Measurements from ENCODE around the gene PABPN1. TPM values are rescaled to one million over a fixed set of nuclear protein-coding genes. Genes with fewer than 3 reads are reported as not detected.

PABPN1 gene
- total RNA-seq, 1 donor: 44.8 TPM

DNA sequence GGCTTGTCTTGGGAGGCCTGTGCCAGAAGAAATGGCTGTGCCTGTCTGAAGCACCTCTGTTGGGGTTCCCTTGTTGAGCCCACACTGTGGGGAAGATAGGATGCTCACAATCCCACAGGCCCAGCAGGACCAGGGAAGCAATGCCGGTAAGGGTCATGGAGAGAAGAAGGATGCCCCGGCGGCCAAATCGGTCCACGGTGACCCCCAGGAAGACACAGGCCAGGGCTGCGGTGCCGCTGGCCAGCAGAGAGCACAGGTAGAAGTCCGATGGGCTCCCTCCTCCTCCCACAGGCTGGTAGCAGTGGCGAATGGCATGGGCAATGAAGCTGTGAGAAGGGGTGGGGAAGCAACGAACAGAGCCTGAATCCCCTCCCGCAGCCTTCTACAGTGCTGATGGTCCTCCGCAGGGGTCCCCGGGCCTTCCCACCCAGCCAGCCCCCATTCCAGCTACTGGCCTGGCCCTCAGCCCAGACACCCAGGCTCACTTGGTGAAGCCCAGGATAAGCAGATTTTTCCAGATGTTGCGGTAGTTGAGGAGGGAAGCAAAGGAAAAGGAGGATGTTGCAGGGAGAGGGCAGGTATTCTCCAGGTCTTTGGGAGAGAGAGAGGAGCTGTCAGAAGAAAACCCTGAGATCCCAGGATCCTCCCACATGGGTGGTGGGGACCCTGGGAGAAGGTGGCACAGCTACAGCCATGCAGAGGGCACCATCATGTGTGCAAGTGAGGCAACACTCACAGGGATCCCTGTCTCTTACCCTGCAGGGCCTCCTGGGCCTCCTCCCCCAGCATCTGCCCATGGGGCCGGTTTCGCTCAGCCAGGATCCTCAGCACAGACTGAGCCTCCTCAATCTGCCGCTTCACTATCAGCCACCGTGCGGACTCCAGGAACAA is 26.4 kb downstream of the PABPN1 start:
- TF ChIP-seq, protein P1, sequence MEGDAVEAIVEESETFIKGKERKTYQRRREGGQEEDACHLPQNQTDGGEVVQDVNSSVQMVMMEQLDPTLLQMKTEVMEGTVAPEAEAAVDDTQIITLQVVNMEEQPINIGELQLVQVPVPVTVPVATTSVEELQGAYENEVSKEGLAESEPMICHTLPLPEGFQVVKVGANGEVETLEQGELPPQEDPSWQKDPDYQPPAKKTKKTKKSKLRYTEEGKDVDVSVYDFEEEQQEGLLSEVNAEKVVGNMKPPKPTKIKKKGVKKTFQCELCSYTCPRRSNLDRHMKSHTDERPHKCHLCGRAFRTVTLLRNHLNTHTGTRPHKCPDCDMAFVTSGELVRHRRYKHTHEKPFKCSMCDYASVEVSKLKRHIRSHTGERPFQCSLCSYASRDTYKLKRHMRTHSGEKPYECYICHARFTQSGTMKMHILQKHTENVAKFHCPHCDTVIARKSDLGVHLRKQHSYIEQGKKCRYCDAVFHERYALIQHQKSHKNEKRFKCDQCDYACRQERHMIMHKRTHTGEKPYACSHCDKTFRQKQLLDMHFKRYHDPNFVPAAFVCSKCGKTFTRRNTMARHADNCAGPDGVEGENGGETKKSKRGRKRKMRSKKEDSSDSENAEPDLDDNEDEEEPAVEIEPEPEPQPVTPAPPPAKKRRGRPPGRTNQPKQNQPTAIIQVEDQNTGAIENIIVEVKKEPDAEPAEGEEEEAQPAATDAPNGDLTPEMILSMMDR (IDR thresholded peaks at IDR 0.05; ENCODE audit: insufficient read depth, low read length): no peak

DNA sequence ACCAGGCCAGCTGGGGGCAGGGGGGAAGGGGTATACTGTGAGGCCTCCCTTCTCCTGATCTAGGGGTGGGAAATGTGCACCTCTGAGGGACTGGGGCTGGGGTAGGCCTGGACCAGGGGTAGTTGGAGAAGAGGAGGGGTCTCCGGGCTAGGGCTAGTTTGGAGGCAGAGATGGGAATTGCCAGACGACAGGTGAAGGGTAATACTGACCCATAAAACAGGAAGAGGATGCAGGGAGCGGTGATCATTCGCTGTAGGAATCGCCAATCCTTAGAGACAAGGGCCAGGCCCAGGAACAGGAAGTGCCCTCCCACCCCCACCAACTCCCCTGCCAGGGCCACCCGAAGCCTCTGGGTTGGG is 27.0 kb downstream of the PABPN1 start:
- DNase-seq (ENCODE audit: low read depth): no peak
- TF ChIP-seq, protein P1 (IDR thresholded peaks at IDR 0.05; ENCODE audit: insufficient read depth, low read length): no peak
- no peak overlapping the region for H3K4me3 ChIP-seq (ENCODE audit: low read depth, low read length)

More for the DNA sequence above, 26.4 kb downstream of the PABPN1 start:
- H3K4me3 ChIP-seq (ENCODE audit: low read depth, low read length): no peak overlapping the region
- DNase-seq (ENCODE audit: low read depth): no peak

DNA sequence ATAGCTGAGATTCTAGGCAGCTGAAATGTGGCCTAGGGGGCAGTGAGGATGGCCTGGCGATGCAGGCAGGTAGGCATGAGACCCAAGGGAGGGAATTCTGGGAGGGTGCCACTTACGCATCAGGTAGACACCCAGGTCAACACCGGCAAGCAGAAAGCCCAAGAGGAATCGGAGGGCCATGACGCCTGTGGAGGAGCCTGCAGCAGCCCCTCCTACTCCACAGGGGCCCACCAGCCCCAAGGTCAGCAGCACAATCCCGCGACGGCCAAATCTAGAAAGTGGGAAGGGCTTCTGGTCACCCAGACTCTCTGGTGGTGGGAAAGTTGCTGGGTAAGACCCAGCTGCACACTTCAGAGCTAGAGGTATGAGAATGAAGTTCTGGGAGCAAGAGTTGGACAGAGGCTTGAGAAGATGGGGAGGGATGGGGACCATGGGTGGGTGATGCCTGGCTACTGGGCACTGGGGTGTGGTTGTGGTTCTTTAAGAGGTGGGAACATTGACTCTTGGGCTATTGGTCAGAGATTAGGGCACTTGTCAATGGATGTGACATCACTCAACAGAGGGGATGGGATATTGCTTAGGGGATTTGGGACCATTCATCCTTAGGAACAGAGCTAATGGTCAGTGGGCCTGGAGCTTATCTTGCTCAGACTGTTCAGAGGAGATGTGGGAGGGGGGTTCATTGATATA is 28.0 kb downstream of the PABPN1 start:
- DNase-seq (ENCODE audit: low read depth): no peak
- no peak overlapping the region for H3K4me3 ChIP-seq (ENCODE audit: low read depth, low read length)
- TF ChIP-seq, protein P1 (IDR thresholded peaks at IDR 0.05; ENCODE audit: insufficient read depth, low read length): no peak

DNA sequence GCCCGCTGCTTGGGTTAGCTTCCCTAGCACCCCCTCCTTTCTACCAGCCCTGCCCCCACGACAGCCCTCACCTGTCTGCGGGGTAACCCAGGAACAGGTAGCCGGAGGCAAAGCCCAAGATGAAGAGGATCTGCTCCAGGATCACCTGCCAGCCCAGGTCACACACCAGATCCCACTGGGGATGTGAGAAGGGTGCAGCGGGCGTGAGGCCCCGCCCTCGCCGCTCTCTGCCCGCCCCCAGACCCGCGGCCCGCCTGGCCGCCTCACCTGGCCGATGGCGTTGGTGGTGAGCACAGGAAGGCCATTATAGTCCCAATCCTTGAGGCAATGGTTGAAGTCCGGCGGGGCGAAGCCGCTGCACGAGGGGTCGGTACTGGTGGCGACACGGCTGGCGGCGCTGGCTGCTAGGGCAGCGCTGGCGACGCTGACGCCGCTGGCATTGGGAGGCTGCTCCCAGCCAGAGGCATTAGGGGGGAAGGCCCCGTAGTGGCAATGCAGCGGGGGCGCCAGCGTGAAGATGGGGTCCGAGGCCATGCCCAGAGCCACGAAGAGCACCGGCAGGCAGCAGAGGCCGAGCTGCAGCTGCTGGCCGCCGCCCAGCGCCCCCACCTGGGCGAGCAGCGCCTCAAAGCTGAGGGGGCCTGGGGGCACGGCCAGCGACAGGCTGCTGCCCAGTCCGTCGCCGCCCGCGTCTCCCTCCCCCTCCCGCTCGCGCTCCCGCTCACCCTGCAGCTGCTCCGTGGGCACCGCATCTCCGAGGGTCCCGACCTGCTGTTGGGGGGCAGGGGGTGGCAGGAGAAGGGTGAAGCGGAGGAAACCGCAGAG is 30.6 kb downstream of the PABPN1 start:
- no peak for DNase-seq (ENCODE audit: low read depth)
- TF ChIP-seq, protein P1 (IDR thresholded peaks at IDR 0.05; ENCODE audit: insufficient read depth, low read length): no peak

DNA sequence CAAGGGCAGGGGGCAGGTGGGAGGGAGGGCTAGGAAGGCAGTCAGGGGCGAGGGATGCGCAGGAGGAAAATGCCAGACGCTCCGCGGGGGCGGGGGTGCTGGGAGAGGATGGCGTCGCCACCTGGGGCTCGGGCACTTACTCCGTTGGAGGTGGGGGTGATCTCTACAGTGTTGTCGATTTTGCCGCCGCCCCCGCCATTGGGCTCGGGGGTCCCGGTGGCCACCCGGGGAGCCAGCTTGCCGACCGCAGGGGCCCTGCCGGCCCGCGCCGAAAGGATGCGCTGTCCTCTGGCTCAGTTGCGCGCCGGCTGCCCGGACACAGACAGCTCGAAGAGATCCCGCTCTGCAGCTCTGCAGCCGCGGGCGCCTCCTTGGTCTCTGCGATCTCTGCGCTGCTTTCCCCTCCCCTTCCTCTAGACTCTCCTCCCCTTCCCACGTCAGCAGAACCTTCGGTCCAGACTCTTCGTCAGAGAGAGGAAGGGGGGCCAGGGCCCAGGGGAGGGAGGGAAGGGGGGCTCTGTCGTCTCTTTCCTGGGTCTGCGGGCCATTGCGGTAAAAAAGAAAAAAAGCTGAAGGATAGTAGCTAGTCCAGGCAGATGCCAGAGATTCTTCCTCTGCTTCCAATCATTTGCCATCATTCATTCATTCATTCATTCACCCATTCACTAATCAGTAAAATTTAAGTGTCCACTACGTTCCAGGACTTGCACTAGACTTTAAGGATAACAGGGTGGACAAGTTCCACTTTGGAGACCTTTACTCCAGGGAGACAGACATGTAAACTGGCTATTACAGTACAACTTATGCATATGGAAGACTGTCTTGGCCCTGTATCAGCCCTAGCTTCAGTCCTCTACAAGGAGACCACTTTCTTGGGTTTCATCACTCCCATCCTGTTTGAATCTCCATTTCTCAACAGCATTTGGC is 31.5 kb downstream of the PABPN1 start, which contains the start of gene SLC22A17:
SLC22A17 (minus strand) TSS at position 382 of the 927 bp plus-strand sequence.
- peak within 1 kb of the TSS; percentile 78 for H3K4me3 ChIP-seq (ENCODE audit: low read depth, low read length)
- DNase-seq (ENCODE audit: low read depth): peak; percentile 82
- TF ChIP-seq, protein P1 (IDR thresholded peaks at IDR 0.05; ENCODE audit: insufficient read depth, low read length): peak; percentile 31

More for the DNA sequence above, 30.6 kb downstream of the PABPN1 start:
- H3K4me3 ChIP-seq (ENCODE audit: low read depth, low read length): peak overlapping the region; percentile 78

All from fibroblast of the aortic adventitia (primary cell).